Right atrium auricular region (tissue), 2 donors: ENCODE data around the gene PSORS1C2. TPM values are rescaled to one million over a fixed set of nuclear protein-coding genes. Genes with fewer than 3 reads are reported as not detected.

Experiments used
- DNase-seq: peaks from one replicate; pipeline ENCODE4 v3.0.0-alpha.2; 2019; ENCODE audit warnings: low spot score
- H3K27ac ChIP-seq, 2 donors: fragments of 200-600 bp; sonication (generic); 1 replicate in 1 of 2; 2 replicates in 1 of 2; pipeline ENCODE4 v1.5.1; 2016 to 2019
- H3K27me3 ChIP-seq, 2 donors: fragments of 200-600 bp; sonication (generic); one replicate each; pipeline versions ENCODE4 v1.5.1 to v1.6.0; 2017 to 2019
- H3K36me3 ChIP-seq: fragments of 200-600 bp; sonication (generic); one replicate; pipeline ENCODE4 v1.5.1; 2016
- H3K4me1 ChIP-seq, 2 donors: fragments of 200-600 bp; sonication (generic); one replicate each; pipeline versions ENCODE4 v1.5.1 to v1.6.0; 2017 to 2019
- H3K4me3 ChIP-seq, 2 donors: fragments of 200-600 bp; sonication (generic); 1 replicate in 1 of 2; 2 replicates in 1 of 2; pipeline ENCODE4 v1.5.1; 2017 to 2019; ENCODE audit warnings: mild to moderate bottlenecking in 1 of 2, moderate library complexity in 1 of 2
- H3K9me3 ChIP-seq, 2 donors: fragments of 200-600 bp; sonication (generic); one replicate each; pipeline ENCODE4 v1.5.1; 2019
- CTCF ChIP-seq, 2 donors: fragments of 200-600 bp; sonication (generic); IDR thresholded peaks; one replicate each; pipeline ENCODE4 v1.5.1; 2019; ENCODE audit warnings: antibody characterized with exemption in 2 of 2
- total RNA-seq, 2 donors: library from RNA; depleted of rRNA; stranded (reverse); fragments of >200 nt; gene quantifications; one replicate each; pipeline ENCODE4 v1.1.0, GENCODE V29; 2016

Gene PSORS1C2
- total RNA-seq, 2 donors from 2014 or later = not detected

GRCh38 chr6:31110825-31111582 is 27.9 kb downstream of the PSORS1C2 start:
- no peak for TF ChIP-seq CTCF (IDR thresholded peaks at IDR 0.05)
- Histone ChIP-seq H3K27ac (no peak overlapping the region), H3K4me3 (no peak overlapping the region), H3K4me1 (peaks cover 0 to 21% of the 10 kb centered on the region in 2 donors), H3K27me3 (no peaks in the 10 kb centered on the region), H3K36me3 (no peaks in the 10 kb centered on the region), H3K9me3 (no peaks in the 10 kb centered on the region)
- no peak for DNase-seq

GRCh38 chr6:31107052-31107451 is 31.8 kb downstream of the PSORS1C2 start:
- Histone ChIP-seq H3K27me3 (no peaks in the 10 kb centered on the region), H3K9me3 (no peaks in the 10 kb centered on the region), H3K4me1 (no peaks in the 10 kb centered on the region), H3K36me3 (no peaks in the 10 kb centered on the region), H3K27ac (no peak overlapping the region), H3K4me3 (no peak overlapping the region)
- DNase-seq = no peak
- no peak for TF ChIP-seq CTCF (IDR thresholded peaks at IDR 0.05)

GRCh38 chr6:31103136-31103535 is 35.7 kb downstream of the PSORS1C2 start:
- DNase-seq = no peak
- Histone ChIP-seq H3K9me3 (no peaks in the 10 kb centered on the region), H3K4me1 (no peaks in the 10 kb centered on the region), H3K36me3 (no peaks in the 10 kb centered on the region), H3K27ac (no peak overlapping the region), H3K4me3 (no peak overlapping the region), H3K27me3 (no peaks in the 10 kb centered on the region)
- no peak for TF ChIP-seq CTCF (IDR thresholded peaks at IDR 0.05)

GRCh38 chr6:31098449-31098938 is 40.4 kb downstream of the PSORS1C2 start:
- TF ChIP-seq CTCF (IDR thresholded peaks at IDR 0.05) = no peak
- H3K4me3 ChIP-seq = no peak overlapping the region
- H3K36me3 ChIP-seq = no peaks in the 10 kb centered on the region
- no peak for DNase-seq
- no peak overlapping the region for H3K27ac ChIP-seq
- H3K9me3 ChIP-seq = no peaks in the 10 kb centered on the region
- H3K27me3 ChIP-seq = no peaks in the 10 kb centered on the region
- peaks cover 0 to 12% of the 10 kb centered on the region in 2 donors for H3K4me1 ChIP-seq

- Histone ChIP-seq H3K27me3 (no peaks in the 10 kb centered on the region), H3K9me3 (no peaks in the 10 kb centered on the region), H3K27ac (no peak overlapping the region), H3K36me3 (no peaks in the 10 kb centered on the region), H3K4me1 (peaks cover 0 to 12% of the 10 kb centered on the region in 2 donors), H3K4me3 (no peak overlapping the region)
- DNase-seq = no peak
- TF ChIP-seq CTCF (IDR thresholded peaks at IDR 0.05) = no peak
Observed at GRCh38 chr6:31096656-31097055, 42.2 kb downstream of the PSORS1C2 start.
